BJ (cell line): ENCODE data around the gene CACNA1E. TPM values are rescaled to one million over a fixed set of nuclear protein-coding genes. Genes with fewer than 3 reads are reported as not detected.

Experiments
- CTCF ChIA-PET: fragments of 350-600 bp; formaldehyde crosslinking; extraction: SDS; loops from one replicate; lab custom pipeline; 2021; ENCODE audit warnings: antibody characterized with exemption, inconsistent platforms; lab: Yijun Ruan, JAX
- POLR2A ChIA-PET: fragments of 300-600 bp; sonication (Branson Sonifier 250); formaldehyde crosslinking; extraction: SDS; loops from one replicate; lab custom pipeline; 2021; ENCODE audit warnings: antibody characterized with exemption; lab: Charles Lee
- DNase-seq: peaks from one replicate; pipeline ENCODE4 v3.0.0-alpha.2; 2011; ENCODE audit warnings: low read depth
- H3K27me3 ChIP-seq: 2 replicates; pipeline ENCODE4 v1.6.0; 2011; ENCODE audit warnings: low read length; ENCODE audit not compliant: control insufficient read depth, insufficient read depth
- H3K36me3 ChIP-seq: 2 replicates; pipeline ENCODE4 v1.5.1; 2011; ENCODE audit warnings: low read length; ENCODE audit not compliant: control insufficient read depth, insufficient read depth
- H3K4me3 ChIP-seq: 2 replicates; pipeline ENCODE4 v1.5.1; 2011; ENCODE audit warnings: low read depth, mild to moderate bottlenecking, control low read depth, low read length
- CTCF ChIP-seq: IDR thresholded peaks from 2 replicates; pipeline ENCODE4 v1.5.1; 2011; ENCODE audit warnings: low read depth, mild to moderate bottlenecking, control low read depth, inconsistent platforms, low read length, moderate library complexity; ENCODE audit not compliant: insufficient read depth
- polyA plus RNA-seq: library from polyadenylated mRNA; depleted of rRNA; stranded (reverse); fragments of >200 nt; gene quantifications from 2 replicates; pipeline ENCODE4 v1.2.3, GENCODE V29; 2011

The CACNA1E gene
- polyA plus RNA-seq, 1 experiment = not detected

- Histone ChIP-seq H3K27me3 (no peaks in the 10 kb centered on the region), H3K4me3 (no peak overlapping the region), H3K36me3 (no peaks in the 10 kb centered on the region)
- no peak for TF ChIP-seq CTCF
- no peak for DNase-seq
- POLR2A ChIA-PET = no interaction called here
- CTCF ChIA-PET = interaction anchor here (1.0 to 1.5 kb wide), 2 partner anchors 14 to 23 kb away, joined by 3 read pairs; no protein-coding TSS in a partner anchor
Measured at GRCh38 chr1:181504399-181504842, 21.1 kb downstream of the CACNA1E start.

- Histone ChIP-seq H3K4me3 (no peak overlapping the region), H3K27me3 (no peaks in the 10 kb centered on the region), H3K36me3 (no peaks in the 10 kb centered on the region)
- ChIA-PET POLR2A (no interaction called here), CTCF (no interaction called here)
- TF ChIP-seq CTCF = no peak
- DNase-seq = no peak
Measured at GRCh38 chr1:181506563-181507353, 23.4 kb downstream of the CACNA1E start.

- H3K36me3 ChIP-seq = no peaks in the 10 kb centered on the region
- H3K4me3 ChIP-seq = no peak overlapping the region
- no peak for DNase-seq
- ChIA-PET POLR2A (no interaction called here), CTCF (no interaction called here)
- TF ChIP-seq CTCF = no peak
- no peaks in the 10 kb centered on the region for H3K27me3 ChIP-seq
Measured at GRCh38 chr1:181508486-181509165, 25.3 kb downstream of the CACNA1E start.

- Histone ChIP-seq H3K27me3 (no peaks in the 10 kb centered on the region), H3K4me3 (no peak overlapping the region), H3K36me3 (no peaks in the 10 kb centered on the region)
- ChIA-PET POLR2A (no interaction called here), CTCF (no interaction called here)
- TF ChIP-seq CTCF = no peak
- DNase-seq = no peak
Measured at GRCh38 chr1:181513786-181514297, 30.5 kb downstream of the CACNA1E start.
